ENCODE results near the gene RETREG1.

DNA sequence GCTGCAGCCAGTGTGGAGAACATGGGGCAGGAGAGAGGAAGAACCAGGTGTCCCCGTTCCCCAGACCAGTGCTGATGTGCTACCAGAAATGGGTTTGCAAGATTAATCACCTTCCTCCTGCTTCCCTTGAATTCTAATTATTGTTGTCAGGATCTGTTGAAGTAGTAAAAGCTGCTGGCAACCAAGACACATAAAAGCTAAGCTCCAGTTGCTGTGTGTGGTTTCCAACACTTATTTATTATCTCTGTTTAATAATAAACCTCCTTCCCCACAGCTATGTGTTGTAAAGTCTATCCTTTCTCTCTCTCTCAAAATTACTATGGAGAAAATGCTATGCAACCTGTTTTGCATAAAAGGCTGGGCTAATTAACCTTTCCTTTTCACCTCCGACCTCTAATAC is 2.3 kb upstream of the RETREG1 start:
- no peak for TF ChIP-seq ELF4 (IDR thresholded peaks at IDR 0.05)
- TF ChIP-seq TARDBP (IDR thresholded peaks at IDR 0.05), result no peak
- no peak for TF ChIP-seq FOXM1 (IDR thresholded peaks at IDR 0.05; ENCODE audit: borderline replicate concordance)
- no peak for TF ChIP-seq FOXK2 (IDR thresholded peaks at IDR 0.05)
- no peak for TF ChIP-seq FOXA1 (IDR thresholded peaks at IDR 0.05)
- no peak for TF ChIP-seq SP1 (IDR thresholded peaks at IDR 0.05)
- TF ChIP-seq, protein P1, sequence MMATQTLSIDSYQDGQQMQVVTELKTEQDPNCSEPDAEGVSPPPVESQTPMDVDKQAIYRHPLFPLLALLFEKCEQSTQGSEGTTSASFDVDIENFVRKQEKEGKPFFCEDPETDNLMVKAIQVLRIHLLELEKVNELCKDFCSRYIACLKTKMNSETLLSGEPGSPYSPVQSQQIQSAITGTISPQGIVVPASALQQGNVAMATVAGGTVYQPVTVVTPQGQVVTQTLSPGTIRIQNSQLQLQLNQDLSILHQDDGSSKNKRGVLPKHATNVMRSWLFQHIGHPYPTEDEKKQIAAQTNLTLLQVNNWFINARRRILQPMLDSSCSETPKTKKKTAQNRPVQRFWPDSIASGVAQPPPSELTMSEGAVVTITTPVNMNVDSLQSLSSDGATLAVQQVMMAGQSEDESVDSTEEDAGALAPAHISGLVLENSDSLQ (IDR thresholded peaks at IDR 0.05), result no peak
- TF ChIP-seq L3MBTL2 (conservative IDR thresholded peaks at IDR 0.05), result no peak
- TF ChIP-seq LEF1 (IDR thresholded peaks at IDR 0.05; ENCODE audit: borderline replicate concordance), result no peak
- no peak for TF ChIP-seq CTBP1 (IDR thresholded peaks at IDR 0.05; ENCODE audit: borderline replicate concordance)

Measured in HEK293T (cell line).